GM19023 (cell line): ENCODE data around the gene FOXO3.

Experiments
- ATAC-seq: cut with Tn5 transposase; IDR thresholded peaks from one replicate; pipeline ENCODE4 v1.9.1; 2021; ENCODE audit warnings: mild to moderate bottlenecking, moderate library complexity; ENCODE audit not compliant: unreplicated experiment

Gene FOXO3

GRCh38 chr6:108707328-108707976 is 146.7 kb downstream of the FOXO3 start:
- no peak for ATAC-seq

GRCh38 chr6:108710030-108710429 is 149.3 kb downstream of the FOXO3 start:
- no peak for ATAC-seq

- ATAC-seq, result no peak
Observed at GRCh38 chr6:108710551-108710950, 149.8 kb downstream of the FOXO3 start.

- ATAC-seq, result no peak
Observed at GRCh38 chr6:108711071-108711470, 150.4 kb downstream of the FOXO3 start.

- no peak for ATAC-seq
Observed at GRCh38 chr6:108711826-108712225, 151.1 kb downstream of the FOXO3 start.

- no peak for ATAC-seq
Observed at GRCh38 chr6:108712946-108713345, 152.2 kb downstream of the FOXO3 start.

- no peak for ATAC-seq
Observed at GRCh38 chr6:108714101-108714765, 153.5 kb downstream of the FOXO3 start.

- ATAC-seq, result no peak
Observed at GRCh38 chr6:108714766-108715414, 154.2 kb downstream of the FOXO3 start.

GRCh38 chr6:108715832-108716231 is 155.1 kb downstream of the FOXO3 start:
- ATAC-seq, result no peak

- ATAC-seq, result no peak
Observed at GRCh38 chr6:108716801-108717791, 156.4 kb downstream of the FOXO3 start.

GRCh38 chr6:108719477-108719876 is 158.8 kb downstream of the FOXO3 start:
- no peak for ATAC-seq

- ATAC-seq, result no peak
Observed at GRCh38 chr6:108720827-108721226, 160.1 kb downstream of the FOXO3 start.

GRCh38 chr6:108721286-108721685 is 160.6 kb downstream of the FOXO3 start:
- no peak for ATAC-seq

- no peak for ATAC-seq
Observed at GRCh38 chr6:108723594-108723993, 162.9 kb downstream of the FOXO3 start.

- ATAC-seq, result no peak
Observed at GRCh38 chr6:108726726-108727339, 166.1 kb downstream of the FOXO3 start.

- ATAC-seq, result no peak
Observed at GRCh38 chr6:108727966-108728730, 167.4 kb downstream of the FOXO3 start.

GRCh38 chr6:108728826-108729225 is 168.1 kb downstream of the FOXO3 start:
- ATAC-seq, result no peak

GRCh38 chr6:108730635-108731515 is 170.2 kb downstream of the FOXO3 start:
- ATAC-seq, result no peak
